Measurements from ENCODE around the gene WSCD1. TPM values are rescaled to one million over a fixed set of nuclear protein-coding genes. Genes with fewer than 3 reads are reported as not detected.

Gene WSCD1
- total RNA-seq, 1 experiment from 2014 or later = not detected

DNA sequence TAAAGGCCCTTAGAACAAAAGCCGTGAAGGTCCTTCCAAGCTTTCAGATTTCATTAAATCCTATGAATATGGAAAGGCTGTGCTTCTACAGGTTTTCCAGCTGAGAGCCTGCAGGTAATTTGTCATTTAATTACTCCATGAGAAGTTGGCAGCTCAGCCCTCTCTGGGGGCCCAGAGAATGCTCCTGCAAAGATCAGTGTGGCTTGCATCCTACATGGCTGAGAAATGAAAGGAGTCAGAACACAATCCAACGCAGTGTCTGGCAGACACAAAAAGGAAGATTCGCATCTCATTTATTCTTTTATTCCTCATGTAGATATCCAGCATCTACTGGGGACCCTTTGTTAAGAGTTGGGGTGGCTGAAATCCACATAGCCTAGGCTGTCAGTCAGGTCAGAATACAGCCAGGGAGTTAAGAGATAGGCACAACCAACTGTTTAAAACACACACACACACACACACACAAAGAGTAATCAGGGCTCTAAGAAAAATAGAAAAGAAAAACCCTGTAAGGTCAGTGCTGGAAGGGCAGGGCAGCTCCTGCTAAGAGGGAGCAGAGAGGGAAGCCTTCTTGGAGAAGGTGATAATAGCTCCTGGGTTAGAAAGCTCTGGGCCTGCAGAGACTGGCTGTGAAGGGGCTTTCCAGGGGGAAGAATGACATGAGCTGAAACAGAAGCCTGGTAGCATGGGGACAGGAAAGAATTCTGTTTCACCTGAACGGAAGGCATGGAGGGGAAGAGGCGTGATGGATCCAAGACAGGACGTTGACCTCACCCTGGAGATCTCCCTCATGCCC, 46.9 kb upstream of the WSCD1 start:
- H3K36me3 ChIP-seq (ENCODE audit: control insufficient read depth, insufficient read depth, low read length) = no peaks in the 10 kb centered on the region
- DNase-seq = no peak
- no peaks in the 10 kb centered on the region for H3K9me3 ChIP-seq
- Mint-ChIP-seq H3K27ac (ENCODE audit: unreplicated experiment) (no peak overlapping the region), H3K4me3 (ENCODE audit: unreplicated experiment) (no peak overlapping the region), H3K27me3 (ENCODE audit: insufficient read depth, unreplicated experiment) (peaks cover 5% of the 10 kb centered on the region), H3K9me3 (ENCODE audit: unreplicated experiment) (no peaks in the 10 kb centered on the region), H3K36me3 (ENCODE audit: insufficient read depth, unreplicated experiment) (no peaks in the 10 kb centered on the region), H3K4me1 (ENCODE audit: low read depth, unreplicated experiment) (no peaks in the 10 kb centered on the region)
- CTCF ChIA-PET = no interaction called here
- H3K4me3 ChIP-seq (ENCODE audit: low read depth, low read length) = no peak overlapping the region
- no TSS peak for BruUV-seq (replicated peaks)
- H3K4me1 ChIP-seq = no peaks in the 10 kb centered on the region
- intact Hi-C loops (cut with micrococcal nuclease; ENCODE audit: unreplicated experiment) = no loop called here
- TF ChIP-seq, protein P1, sequence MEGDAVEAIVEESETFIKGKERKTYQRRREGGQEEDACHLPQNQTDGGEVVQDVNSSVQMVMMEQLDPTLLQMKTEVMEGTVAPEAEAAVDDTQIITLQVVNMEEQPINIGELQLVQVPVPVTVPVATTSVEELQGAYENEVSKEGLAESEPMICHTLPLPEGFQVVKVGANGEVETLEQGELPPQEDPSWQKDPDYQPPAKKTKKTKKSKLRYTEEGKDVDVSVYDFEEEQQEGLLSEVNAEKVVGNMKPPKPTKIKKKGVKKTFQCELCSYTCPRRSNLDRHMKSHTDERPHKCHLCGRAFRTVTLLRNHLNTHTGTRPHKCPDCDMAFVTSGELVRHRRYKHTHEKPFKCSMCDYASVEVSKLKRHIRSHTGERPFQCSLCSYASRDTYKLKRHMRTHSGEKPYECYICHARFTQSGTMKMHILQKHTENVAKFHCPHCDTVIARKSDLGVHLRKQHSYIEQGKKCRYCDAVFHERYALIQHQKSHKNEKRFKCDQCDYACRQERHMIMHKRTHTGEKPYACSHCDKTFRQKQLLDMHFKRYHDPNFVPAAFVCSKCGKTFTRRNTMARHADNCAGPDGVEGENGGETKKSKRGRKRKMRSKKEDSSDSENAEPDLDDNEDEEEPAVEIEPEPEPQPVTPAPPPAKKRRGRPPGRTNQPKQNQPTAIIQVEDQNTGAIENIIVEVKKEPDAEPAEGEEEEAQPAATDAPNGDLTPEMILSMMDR (IDR thresholded peaks at IDR 0.05; ENCODE audit: insufficient read depth in 1 of 2, low read depth in 1 of 2, low read length in 1 of 2, severe bottlenecking in 1 of 2, unreplicated experiment in 1 of 2) = no peak
- POLR2A ChIA-PET = no interaction called here
- H3K27me3 ChIP-seq (replicated peaks; ENCODE audit: control insufficient read depth, insufficient read depth, low read length) = no peaks in the 10 kb centered on the region

DNA sequence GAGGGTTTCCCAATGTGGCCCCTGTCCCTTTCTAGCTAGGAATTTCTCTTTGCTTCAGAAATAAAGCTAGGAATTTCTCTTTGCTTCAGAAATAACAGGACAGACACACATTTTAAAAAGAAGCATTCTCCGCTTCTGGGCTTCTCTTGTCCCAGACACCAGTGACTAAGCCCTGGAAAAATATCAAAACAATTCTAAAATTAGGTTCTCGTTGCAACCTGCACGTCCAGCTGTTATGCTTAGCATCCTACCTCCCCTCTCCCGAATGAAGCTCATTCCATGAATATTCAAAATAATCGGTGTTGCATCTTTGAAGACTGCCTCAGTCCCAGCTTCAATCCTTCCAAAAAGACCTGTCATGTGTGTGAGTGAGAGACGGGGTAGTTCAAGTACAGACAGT, 45.6 kb upstream of the WSCD1 start:
- POLR2A ChIA-PET = no interaction called here

DNA sequence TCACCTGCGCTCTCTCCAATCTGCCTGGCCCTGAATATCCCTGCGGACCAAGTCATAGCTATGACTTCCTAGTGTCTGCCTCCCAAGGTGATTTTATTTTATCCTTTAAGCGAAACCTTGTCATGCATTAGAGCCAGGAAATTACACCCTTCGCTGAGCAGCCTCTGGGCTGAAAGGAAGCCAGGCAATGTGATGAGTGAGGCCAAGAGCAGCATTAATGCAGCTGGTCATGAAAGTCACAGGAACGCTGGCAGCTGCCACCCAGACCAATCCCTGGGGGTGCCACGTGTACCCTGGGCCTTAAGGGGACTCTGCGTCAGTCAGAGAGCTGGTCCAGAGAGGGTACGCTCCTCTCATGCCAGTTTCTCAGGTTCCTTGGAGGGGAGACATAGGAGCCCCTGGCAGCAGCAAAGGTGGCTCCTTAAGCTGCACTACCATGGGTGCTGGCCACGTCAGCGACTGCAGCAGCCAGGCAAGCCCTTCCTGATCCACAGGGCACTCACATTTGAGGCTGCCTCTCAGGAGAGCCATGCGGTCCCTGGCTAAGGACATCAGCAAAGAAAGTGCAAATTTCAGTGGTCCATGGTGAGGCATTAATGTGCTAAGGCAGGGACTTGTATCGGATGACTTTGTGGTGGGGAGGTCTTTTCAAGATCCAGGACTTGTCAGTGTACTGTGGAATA, 42.7 kb upstream of the WSCD1 start:
- no peak for DNase-seq
- ChIA-PET POLR2A (no interaction called here), CTCF (no interaction called here)
- Histone ChIP-seq H3K9me3 (no peaks in the 10 kb centered on the region), H3K4me3 (ENCODE audit: low read depth, low read length) (no peak overlapping the region), H3K27me3 (replicated peaks; ENCODE audit: control insufficient read depth, insufficient read depth, low read length) (no peaks in the 10 kb centered on the region), H3K4me1 (no peaks in the 10 kb centered on the region), H3K36me3 (ENCODE audit: control insufficient read depth, insufficient read depth, low read length) (no peaks in the 10 kb centered on the region)
- Mint-ChIP-seq H3K36me3 (ENCODE audit: insufficient read depth, unreplicated experiment) (no peaks in the 10 kb centered on the region), H3K9me3 (ENCODE audit: unreplicated experiment) (no peaks in the 10 kb centered on the region), H3K27ac (ENCODE audit: unreplicated experiment) (no peak overlapping the region), H3K4me3 (ENCODE audit: unreplicated experiment) (no peak overlapping the region), H3K27me3 (ENCODE audit: insufficient read depth, unreplicated experiment) (no peaks in the 10 kb centered on the region), H3K4me1 (ENCODE audit: low read depth, unreplicated experiment) (no peaks in the 10 kb centered on the region)
- no TSS peak for BruUV-seq (replicated peaks)
- TF ChIP-seq, protein P1 (IDR thresholded peaks at IDR 0.05; ENCODE audit: insufficient read depth in 1 of 2, low read depth in 1 of 2, low read length in 1 of 2, severe bottlenecking in 1 of 2, unreplicated experiment in 1 of 2) = no peak
- intact Hi-C loops (cut with micrococcal nuclease; ENCODE audit: unreplicated experiment) = no loop called here

More for the DNA sequence above, 45.6 kb upstream of the WSCD1 start:
- Histone ChIP-seq H3K9me3 (no peaks in the 10 kb centered on the region), H3K27me3 (replicated peaks; ENCODE audit: control insufficient read depth, insufficient read depth, low read length) (no peaks in the 10 kb centered on the region), H3K4me3 (ENCODE audit: low read depth, low read length) (no peak overlapping the region), H3K36me3 (ENCODE audit: control insufficient read depth, insufficient read depth, low read length) (no peaks in the 10 kb centered on the region), H3K4me1 (no peaks in the 10 kb centered on the region)
- intact Hi-C loops (cut with micrococcal nuclease; ENCODE audit: unreplicated experiment) = no loop called here
- H3K4me1 Mint-ChIP-seq (ENCODE audit: low read depth, unreplicated experiment) = no peaks in the 10 kb centered on the region
- DNase-seq = no peak
- H3K36me3 Mint-ChIP-seq (ENCODE audit: insufficient read depth, unreplicated experiment) = no peaks in the 10 kb centered on the region
- TF ChIP-seq, protein P1 (IDR thresholded peaks at IDR 0.05; ENCODE audit: insufficient read depth in 1 of 2, low read depth in 1 of 2, low read length in 1 of 2, severe bottlenecking in 1 of 2, unreplicated experiment in 1 of 2) = no peak
- no TSS peak for BruUV-seq (replicated peaks)
- no peak overlapping the region for H3K27ac Mint-ChIP-seq (ENCODE audit: unreplicated experiment)
- no peaks in the 10 kb centered on the region for H3K9me3 Mint-ChIP-seq (ENCODE audit: unreplicated experiment)
- H3K27me3 Mint-ChIP-seq (ENCODE audit: insufficient read depth, unreplicated experiment) = peaks cover 5% of the 10 kb centered on the region
- CTCF ChIA-PET = no interaction called here
- H3K4me3 Mint-ChIP-seq (ENCODE audit: unreplicated experiment) = no peak overlapping the region
